Measurements from ENCODE around the gene LRRC2.
"Not testable (repeated sequence)": the region's sequence is repeated elsewhere in the genome, so short reads cannot be mapped to it uniquely, and the experiment has no call there.

Gene LRRC2

GRCh38 chr3:46584598-46585467 lies 18.7 kb upstream of the LRRC2 start:
- Histone ChIP-seq H3K27me3 (replicated peaks; ENCODE audit: control insufficient read depth, insufficient read depth, low read length, poor library complexity, severe bottlenecking) (no peaks in the 10 kb centered on the region), H3K4me1 (ENCODE audit: control insufficient read depth, insufficient read depth, low read length, poor library complexity, severe bottlenecking) (no peaks in the 10 kb centered on the region), H3K9me3 (ENCODE audit: control insufficient read depth, low read length) (no peaks in the 10 kb centered on the region), H3K4me3 (ENCODE audit: insufficient read depth, low read depth, low read length, poor library complexity, severe bottlenecking) (no peak overlapping the region), H3K27ac (ENCODE audit: insufficient read depth, low read length, poor library complexity, severe bottlenecking) (no peak overlapping the region), H3K36me3 (ENCODE audit: control insufficient read depth, insufficient read depth, low read length) (no peaks in the 10 kb centered on the region)
- no peak for DNase-seq

GRCh38 chr3:46580675-46581074 lies 14.6 kb upstream of the LRRC2 start:
- no peak overlapping the region for H3K4me3 ChIP-seq (ENCODE audit: insufficient read depth, low read depth, low read length, poor library complexity, severe bottlenecking)
- H3K27me3 ChIP-seq (replicated peaks; ENCODE audit: control insufficient read depth, insufficient read depth, low read length, poor library complexity, severe bottlenecking): no peaks in the 10 kb centered on the region
- no peak overlapping the region for H3K27ac ChIP-seq (ENCODE audit: insufficient read depth, low read length, poor library complexity, severe bottlenecking)
- no peaks in the 10 kb centered on the region for H3K4me1 ChIP-seq (ENCODE audit: control insufficient read depth, insufficient read depth, low read length, poor library complexity, severe bottlenecking)
- no peaks in the 10 kb centered on the region for H3K36me3 ChIP-seq (ENCODE audit: control insufficient read depth, insufficient read depth, low read length)
- DNase-seq: no peak
- no peaks in the 10 kb centered on the region for H3K9me3 ChIP-seq (ENCODE audit: control insufficient read depth, low read length)

- Histone ChIP-seq H3K27me3 (replicated peaks; ENCODE audit: control insufficient read depth, insufficient read depth, low read length, poor library complexity, severe bottlenecking) (no peaks in the 10 kb centered on the region), H3K27ac (ENCODE audit: insufficient read depth, low read length, poor library complexity, severe bottlenecking) (no peak overlapping the region), H3K4me1 (ENCODE audit: control insufficient read depth, insufficient read depth, low read length, poor library complexity, severe bottlenecking) (no peaks in the 10 kb centered on the region), H3K4me3 (ENCODE audit: insufficient read depth, low read depth, low read length, poor library complexity, severe bottlenecking) (no peak overlapping the region), H3K36me3 (ENCODE audit: control insufficient read depth, insufficient read depth, low read length) (no peaks in the 10 kb centered on the region), H3K9me3 (ENCODE audit: control insufficient read depth, low read length) (no peaks in the 10 kb centered on the region)
- DNase-seq: no peak
Observed at GRCh38 chr3:46579756-46580286, 13.7 kb upstream of the LRRC2 start.

DNA sequence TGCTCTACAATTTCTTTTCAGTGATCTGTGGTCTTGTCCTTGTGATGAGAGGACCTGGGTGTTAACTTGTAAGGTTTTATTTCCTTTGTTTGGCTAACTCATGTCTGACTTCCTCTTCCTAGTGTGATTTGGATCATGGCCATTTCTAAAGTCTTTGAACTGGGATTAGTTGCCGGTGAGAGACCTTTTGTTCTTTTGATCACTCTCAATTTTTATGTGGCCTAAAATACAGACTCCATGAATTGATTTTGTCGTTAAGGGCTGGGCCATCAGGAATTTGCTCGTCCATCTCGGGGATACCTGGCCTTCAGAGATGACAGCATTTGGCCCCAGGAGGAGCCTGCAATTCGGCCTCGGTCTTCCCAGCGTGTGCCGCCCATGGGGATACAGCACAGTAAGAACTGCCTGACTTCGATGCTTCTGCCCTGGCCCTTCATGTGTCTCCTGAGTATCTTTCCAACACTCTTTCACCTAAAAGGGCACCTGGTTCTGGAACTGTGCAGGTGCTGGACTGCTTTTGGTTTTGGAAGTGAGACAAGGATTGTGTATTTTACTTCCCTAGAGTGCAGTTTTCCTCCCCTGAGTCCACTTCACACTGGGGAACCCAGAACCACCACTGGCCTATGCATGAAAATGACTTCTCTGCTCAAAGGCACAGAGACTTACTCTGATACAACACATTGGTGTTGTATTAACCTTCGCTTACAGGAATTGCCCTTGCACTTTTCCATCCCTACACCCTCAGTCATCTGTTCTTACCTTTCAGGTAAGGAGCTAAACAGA lies 13.1 kb upstream of the LRRC2 start:
- Histone ChIP-seq H3K4me1 (ENCODE audit: control insufficient read depth, insufficient read depth, low read length, poor library complexity, severe bottlenecking) (no peaks in the 10 kb centered on the region), H3K36me3 (ENCODE audit: control insufficient read depth, insufficient read depth, low read length) (no peaks in the 10 kb centered on the region), H3K27me3 (replicated peaks; ENCODE audit: control insufficient read depth, insufficient read depth, low read length, poor library complexity, severe bottlenecking) (no peaks in the 10 kb centered on the region)

GRCh38 chr3:46577580-46578249 lies 11.6 kb upstream of the LRRC2 start:
- not testable (repeated sequence) for H3K4me1 ChIP-seq (ENCODE audit: control insufficient read depth, insufficient read depth, low read length, poor library complexity, severe bottlenecking); DNase-seq; H3K4me3 ChIP-seq (ENCODE audit: insufficient read depth, low read depth, low read length, poor library complexity, severe bottlenecking); H3K9me3 ChIP-seq (ENCODE audit: control insufficient read depth, low read length); H3K27me3 ChIP-seq (replicated peaks; ENCODE audit: control insufficient read depth, insufficient read depth, low read length, poor library complexity, severe bottlenecking); H3K36me3 ChIP-seq (ENCODE audit: control insufficient read depth, insufficient read depth, low read length); H3K27ac ChIP-seq (ENCODE audit: insufficient read depth, low read length, poor library complexity, severe bottlenecking)

More for the DNA sequence above, 13.1 kb upstream of the LRRC2 start:
- Histone ChIP-seq H3K4me3 (ENCODE audit: insufficient read depth, low read depth, low read length, poor library complexity, severe bottlenecking) (no peak overlapping the region), H3K27ac (ENCODE audit: insufficient read depth, low read length, poor library complexity, severe bottlenecking) (no peak overlapping the region), H3K9me3 (ENCODE audit: control insufficient read depth, low read length) (no peaks in the 10 kb centered on the region)
- no peak for DNase-seq

DNA sequence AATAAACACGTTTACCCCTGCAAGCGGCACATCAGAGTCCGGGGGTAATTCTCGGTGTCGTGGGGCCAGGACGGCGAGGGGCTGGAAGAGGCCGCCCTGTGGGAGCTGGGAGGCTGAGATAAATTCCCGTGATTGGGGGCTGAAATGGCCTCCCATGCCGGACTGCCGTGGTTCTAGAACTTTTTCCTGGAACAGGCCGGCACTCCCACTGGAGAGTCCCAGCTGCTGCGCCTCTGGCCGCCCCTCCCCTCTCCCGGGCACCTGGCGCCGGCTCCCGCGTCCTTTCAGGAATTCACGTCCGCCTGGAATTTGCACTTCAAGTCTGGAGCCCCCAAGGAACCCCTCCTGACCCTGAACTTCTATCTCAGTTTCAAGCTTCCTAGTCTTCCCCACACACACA lies 10.8 kb upstream of the LRRC2 start:
- H3K27ac ChIP-seq (ENCODE audit: insufficient read depth, low read length, poor library complexity, severe bottlenecking): no peak overlapping the region
- no peaks in the 10 kb centered on the region for H3K4me1 ChIP-seq (ENCODE audit: control insufficient read depth, insufficient read depth, low read length, poor library complexity, severe bottlenecking)
- no peaks in the 10 kb centered on the region for H3K9me3 ChIP-seq (ENCODE audit: control insufficient read depth, low read length)
- no peak overlapping the region for H3K4me3 ChIP-seq (ENCODE audit: insufficient read depth, low read depth, low read length, poor library complexity, severe bottlenecking)
- no peaks in the 10 kb centered on the region for H3K27me3 ChIP-seq (replicated peaks; ENCODE audit: control insufficient read depth, insufficient read depth, low read length, poor library complexity, severe bottlenecking)
- no peak for DNase-seq
- H3K36me3 ChIP-seq (ENCODE audit: control insufficient read depth, insufficient read depth, low read length): no peaks in the 10 kb centered on the region

- H3K27me3 ChIP-seq (replicated peaks; ENCODE audit: control insufficient read depth, insufficient read depth, low read length, poor library complexity, severe bottlenecking): no peaks in the 10 kb centered on the region
- H3K27ac ChIP-seq (ENCODE audit: insufficient read depth, low read length, poor library complexity, severe bottlenecking): no peak overlapping the region
Observed at GRCh38 chr3:46576386-46576785, 10.3 kb upstream of the LRRC2 start.

GRCh38 chr3:46575577-46576222 lies 9.6 kb upstream of the LRRC2 start:
- Histone ChIP-seq H3K9me3 (ENCODE audit: control insufficient read depth, low read length) (no peaks in the 10 kb centered on the region), H3K4me3 (ENCODE audit: insufficient read depth, low read depth, low read length, poor library complexity, severe bottlenecking) (no peak overlapping the region), H3K27me3 (replicated peaks; ENCODE audit: control insufficient read depth, insufficient read depth, low read length, poor library complexity, severe bottlenecking) (no peaks in the 10 kb centered on the region), H3K4me1 (ENCODE audit: control insufficient read depth, insufficient read depth, low read length, poor library complexity, severe bottlenecking) (no peaks in the 10 kb centered on the region), H3K27ac (ENCODE audit: insufficient read depth, low read length, poor library complexity, severe bottlenecking) (no peak overlapping the region), H3K36me3 (ENCODE audit: control insufficient read depth, insufficient read depth, low read length) (no peaks in the 10 kb centered on the region)
- DNase-seq: no peak

More at GRCh38 chr3:46576386-46576785, 10.3 kb upstream of the LRRC2 start:
- no peaks in the 10 kb centered on the region for H3K4me1 ChIP-seq (ENCODE audit: control insufficient read depth, insufficient read depth, low read length, poor library complexity, severe bottlenecking)
- DNase-seq: no peak
- no peaks in the 10 kb centered on the region for H3K36me3 ChIP-seq (ENCODE audit: control insufficient read depth, insufficient read depth, low read length)
- H3K9me3 ChIP-seq (ENCODE audit: control insufficient read depth, low read length): no peaks in the 10 kb centered on the region
- no peak overlapping the region for H3K4me3 ChIP-seq (ENCODE audit: insufficient read depth, low read depth, low read length, poor library complexity, severe bottlenecking)

- DNase-seq: no peak
- Histone ChIP-seq H3K36me3 (ENCODE audit: control insufficient read depth, insufficient read depth, low read length) (no peaks in the 10 kb centered on the region), H3K9me3 (ENCODE audit: control insufficient read depth, low read length) (no peaks in the 10 kb centered on the region), H3K4me1 (ENCODE audit: control insufficient read depth, insufficient read depth, low read length, poor library complexity, severe bottlenecking) (no peaks in the 10 kb centered on the region), H3K4me3 (ENCODE audit: insufficient read depth, low read depth, low read length, poor library complexity, severe bottlenecking) (no peak overlapping the region), H3K27ac (ENCODE audit: insufficient read depth, low read length, poor library complexity, severe bottlenecking) (no peak overlapping the region), H3K27me3 (replicated peaks; ENCODE audit: control insufficient read depth, insufficient read depth, low read length, poor library complexity, severe bottlenecking) (no peaks in the 10 kb centered on the region)
Observed at GRCh38 chr3:46574881-46575576, 8.9 kb upstream of the LRRC2 start.

All from effector memory CD4-positive, alpha-beta T cell (primary cell).